NCI-H2029 (cell line): ENCODE data around the gene DUSP16.
"Not testable (repeated sequence)": the region's sequence is repeated elsewhere in the genome, so short reads cannot be mapped to it uniquely, and the experiment has no call there.

Source experiments
- DNase-seq: peaks from one replicate; lab custom pipeline; 2025; lab: John Stamatoyannopoulos, UW

The DUSP16 gene

GRCh38 chr12:12546314-12546772 lies 16.3 kb downstream of the DUSP16 start:
- DNase-seq = no peak

- no peak for DNase-seq
Observed at GRCh38 chr12:12543959-12544358, 18.7 kb downstream of the DUSP16 start.

GRCh38 chr12:12542964-12543363 lies 19.7 kb downstream of the DUSP16 start:
- no peak for DNase-seq

GRCh38 chr12:12542286-12542685 lies 20.4 kb downstream of the DUSP16 start:
- DNase-seq = no peak

GRCh38 chr12:12541782-12542181 lies 20.9 kb downstream of the DUSP16 start:
- no peak for DNase-seq

- DNase-seq = no peak
Observed at GRCh38 chr12:12540261-12541013, 22.2 kb downstream of the DUSP16 start.

GRCh38 chr12:12539028-12539810 lies 23.4 kb downstream of the DUSP16 start:
- DNase-seq = no peak

- no peak for DNase-seq
Observed at GRCh38 chr12:12538535-12538934, 24.1 kb downstream of the DUSP16 start.

- DNase-seq = no peak
Observed at GRCh38 chr12:12537421-12537820, 25.2 kb downstream of the DUSP16 start.

- no peak for DNase-seq
Observed at GRCh38 chr12:12534975-12535374, 27.7 kb downstream of the DUSP16 start.

GRCh38 chr12:12534166-12534866 lies 28.3 kb downstream of the DUSP16 start:
- DNase-seq = no peak

- DNase-seq = no peak
Observed at GRCh38 chr12:12533238-12533829, 29.3 kb downstream of the DUSP16 start.

GRCh38 chr12:12531194-12531593 lies 31.5 kb downstream of the DUSP16 start:
- DNase-seq = no peak

- DNase-seq = no peak
Observed at GRCh38 chr12:12529783-12530421, 32.8 kb downstream of the DUSP16 start.

- DNase-seq = no peak
Observed at GRCh38 chr12:12528361-12529270, 34.0 kb downstream of the DUSP16 start.

GRCh38 chr12:12527820-12528296 lies 34.8 kb downstream of the DUSP16 start:
- no peak for DNase-seq

GRCh38 chr12:12524128-12524527 lies 38.5 kb downstream of the DUSP16 start:
- DNase-seq = no peak

GRCh38 chr12:12523229-12523628 lies 39.4 kb downstream of the DUSP16 start:
- no peak for DNase-seq

- DNase-seq = not testable (repeated sequence)
Observed at GRCh38 chr12:12522657-12523056, 40.0 kb downstream of the DUSP16 start.

- DNase-seq = no peak
Observed at GRCh38 chr12:12521888-12522287, 40.8 kb downstream of the DUSP16 start.
